ENCODE data around the gene DCDC1.

GRCh38 chr11:31231601-31232000 is 137.9 kb downstream of the DCDC1 start:
- TF ChIP-seq, protein P1, sequence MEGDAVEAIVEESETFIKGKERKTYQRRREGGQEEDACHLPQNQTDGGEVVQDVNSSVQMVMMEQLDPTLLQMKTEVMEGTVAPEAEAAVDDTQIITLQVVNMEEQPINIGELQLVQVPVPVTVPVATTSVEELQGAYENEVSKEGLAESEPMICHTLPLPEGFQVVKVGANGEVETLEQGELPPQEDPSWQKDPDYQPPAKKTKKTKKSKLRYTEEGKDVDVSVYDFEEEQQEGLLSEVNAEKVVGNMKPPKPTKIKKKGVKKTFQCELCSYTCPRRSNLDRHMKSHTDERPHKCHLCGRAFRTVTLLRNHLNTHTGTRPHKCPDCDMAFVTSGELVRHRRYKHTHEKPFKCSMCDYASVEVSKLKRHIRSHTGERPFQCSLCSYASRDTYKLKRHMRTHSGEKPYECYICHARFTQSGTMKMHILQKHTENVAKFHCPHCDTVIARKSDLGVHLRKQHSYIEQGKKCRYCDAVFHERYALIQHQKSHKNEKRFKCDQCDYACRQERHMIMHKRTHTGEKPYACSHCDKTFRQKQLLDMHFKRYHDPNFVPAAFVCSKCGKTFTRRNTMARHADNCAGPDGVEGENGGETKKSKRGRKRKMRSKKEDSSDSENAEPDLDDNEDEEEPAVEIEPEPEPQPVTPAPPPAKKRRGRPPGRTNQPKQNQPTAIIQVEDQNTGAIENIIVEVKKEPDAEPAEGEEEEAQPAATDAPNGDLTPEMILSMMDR (IDR thresholded peaks at IDR 0.05): no peak
- no peak for TF ChIP-seq POLR2A (IDR thresholded peaks at IDR 0.05)
